Osteocyte (in vitro differentiated cells): ENCODE data around the gene GALR2. TPM values are rescaled to one million over a fixed set of nuclear protein-coding genes. Genes with fewer than 3 reads are reported as not detected.

Source experiments
- DNase-seq: peaks from one replicate; pipeline ENCODE4 v3.0.0; 2021; ENCODE audit warnings: mixed read lengths; ENCODE audit not compliant: unreplicated experiment; ENCODE audit errors: extremely low spot score
- H3K27ac Mint-ChIP-seq: one replicate; pipeline ENCODE4 v1.8.0; 2021; ENCODE audit warnings: mild to moderate bottlenecking, mixed read lengths; ENCODE audit not compliant: unreplicated experiment
- H3K27me3 Mint-ChIP-seq: one replicate; pipeline ENCODE4 v1.8.0; 2021; ENCODE audit warnings: mixed read lengths; ENCODE audit not compliant: unreplicated experiment
- H3K36me3 Mint-ChIP-seq: one replicate; pipeline ENCODE4 v1.8.0; 2021; ENCODE audit warnings: mixed read lengths; ENCODE audit not compliant: unreplicated experiment
- H3K4me1 Mint-ChIP-seq: one replicate; pipeline ENCODE4 v1.8.0; 2021; ENCODE audit warnings: mixed read lengths; ENCODE audit not compliant: unreplicated experiment
- H3K4me3 Mint-ChIP-seq: one replicate; pipeline ENCODE4 v1.8.0; 2021; ENCODE audit warnings: mild to moderate bottlenecking, moderate library complexity, mixed read lengths; ENCODE audit not compliant: unreplicated experiment
- H3K9me3 Mint-ChIP-seq: one replicate; pipeline ENCODE4 v1.8.0; 2021; ENCODE audit warnings: mixed read lengths; ENCODE audit not compliant: unreplicated experiment
- total RNA-seq: library from RNA; stranded (reverse); gene quantifications from 2 replicates; pipeline ENCODE4 v1.2.1, GENCODE V29; 2021
- TF ChIP-seq, protein P1 (sequence below): fragments of 200-600 bp; sonication (generic); IDR thresholded peaks from 2 replicates; pipeline ENCODE4 v1.5.0; 2021; ENCODE audit warnings: antibody characterized with exemption, mild to moderate bottlenecking, moderate library complexity

The GALR2 gene
- total RNA-seq, 1 donor from 2014 or later, result not detected

DNA sequence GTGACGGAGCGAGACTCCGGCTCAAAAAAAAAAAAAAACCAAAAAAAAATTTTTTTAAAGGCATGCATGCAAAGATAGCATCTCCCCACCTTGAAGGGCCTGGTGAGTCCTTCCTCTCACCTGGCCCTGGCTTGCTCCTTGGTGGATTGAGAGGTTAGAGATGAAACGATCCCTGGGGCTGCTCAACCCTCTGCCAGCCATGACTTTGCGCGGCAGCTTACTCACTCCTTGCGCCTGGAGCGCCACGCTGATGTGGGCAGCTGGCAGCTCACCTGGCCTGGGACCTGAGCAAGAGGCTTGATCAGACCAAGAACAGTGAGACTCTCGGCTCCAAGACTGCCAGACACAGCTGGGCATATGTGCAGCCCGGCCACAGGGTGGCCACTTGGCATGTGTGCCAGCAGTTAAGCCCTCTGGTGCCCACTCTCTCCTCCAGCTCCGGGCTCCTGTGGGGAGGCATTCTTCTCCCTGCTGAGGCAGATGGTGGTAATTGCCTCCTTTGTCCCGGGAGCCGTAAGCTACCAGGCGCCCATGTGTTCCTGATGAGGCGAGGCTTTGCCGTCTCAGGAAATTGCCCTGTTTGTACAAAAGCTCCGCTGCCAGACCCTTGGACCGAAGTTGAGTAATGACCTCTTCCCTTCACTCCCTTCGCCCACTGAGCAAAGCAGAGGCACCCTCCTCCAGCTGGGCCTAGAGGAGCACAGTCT, 42.4 kb upstream of the GALR2 start:
- Mint-ChIP-seq H3K4me3 (no peak overlapping the region), H3K36me3 (no peaks in the 10 kb centered on the region), H3K27ac (no peak overlapping the region), H3K9me3 (no peaks in the 10 kb centered on the region), H3K27me3 (no peaks in the 10 kb centered on the region), H3K4me1 (peaks cover 12% of the 10 kb centered on the region)
- TF ChIP-seq, protein P1, sequence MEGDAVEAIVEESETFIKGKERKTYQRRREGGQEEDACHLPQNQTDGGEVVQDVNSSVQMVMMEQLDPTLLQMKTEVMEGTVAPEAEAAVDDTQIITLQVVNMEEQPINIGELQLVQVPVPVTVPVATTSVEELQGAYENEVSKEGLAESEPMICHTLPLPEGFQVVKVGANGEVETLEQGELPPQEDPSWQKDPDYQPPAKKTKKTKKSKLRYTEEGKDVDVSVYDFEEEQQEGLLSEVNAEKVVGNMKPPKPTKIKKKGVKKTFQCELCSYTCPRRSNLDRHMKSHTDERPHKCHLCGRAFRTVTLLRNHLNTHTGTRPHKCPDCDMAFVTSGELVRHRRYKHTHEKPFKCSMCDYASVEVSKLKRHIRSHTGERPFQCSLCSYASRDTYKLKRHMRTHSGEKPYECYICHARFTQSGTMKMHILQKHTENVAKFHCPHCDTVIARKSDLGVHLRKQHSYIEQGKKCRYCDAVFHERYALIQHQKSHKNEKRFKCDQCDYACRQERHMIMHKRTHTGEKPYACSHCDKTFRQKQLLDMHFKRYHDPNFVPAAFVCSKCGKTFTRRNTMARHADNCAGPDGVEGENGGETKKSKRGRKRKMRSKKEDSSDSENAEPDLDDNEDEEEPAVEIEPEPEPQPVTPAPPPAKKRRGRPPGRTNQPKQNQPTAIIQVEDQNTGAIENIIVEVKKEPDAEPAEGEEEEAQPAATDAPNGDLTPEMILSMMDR, result no peak
- no peak for DNase-seq

DNA sequence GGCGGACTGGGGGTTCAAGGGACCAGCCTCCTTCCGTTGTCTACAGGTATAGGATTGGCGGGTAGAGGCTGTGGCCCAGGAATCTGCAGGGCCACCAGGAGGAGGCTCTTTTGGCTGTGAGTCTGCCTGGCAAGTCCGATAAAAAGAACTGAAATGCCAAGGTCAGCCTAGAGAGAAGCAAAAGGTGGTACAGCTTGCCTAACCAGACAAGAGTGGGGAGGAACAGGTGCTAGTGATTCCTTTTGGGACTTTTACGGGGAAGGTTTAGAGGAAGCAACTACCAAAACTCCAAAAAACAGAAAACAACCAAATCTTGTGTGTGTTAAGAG, 41.8 kb upstream of the GALR2 start:
- H3K27ac Mint-ChIP-seq, result no peak overlapping the region
- H3K27me3 Mint-ChIP-seq, result no peaks in the 10 kb centered on the region
- TF ChIP-seq, protein P1, result no peak
- H3K4me1 Mint-ChIP-seq, result peaks cover 12% of the 10 kb centered on the region
- H3K36me3 Mint-ChIP-seq, result no peaks in the 10 kb centered on the region
- DNase-seq, result no peak
- H3K4me3 Mint-ChIP-seq, result no peak overlapping the region
- H3K9me3 Mint-ChIP-seq, result no peaks in the 10 kb centered on the region

DNA sequence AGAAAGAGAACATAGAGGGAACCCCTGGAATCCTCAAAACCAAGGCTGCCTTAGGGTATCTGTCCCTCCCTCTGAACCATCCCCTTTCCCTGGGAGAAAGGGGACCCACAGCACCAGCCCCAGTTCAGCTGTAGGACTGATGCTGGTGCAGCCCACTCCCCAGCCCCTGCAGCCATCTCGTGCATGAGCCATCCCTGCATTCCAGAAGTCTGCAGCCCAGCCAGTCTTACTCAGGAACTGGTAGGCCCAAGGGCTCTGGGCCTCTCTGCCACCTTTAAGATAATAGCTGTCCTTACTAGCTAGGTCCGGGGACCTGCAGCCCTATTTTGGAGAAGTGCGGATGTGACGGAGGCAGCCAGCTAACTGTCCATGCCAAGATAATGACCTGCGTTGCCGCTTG, 41.4 kb upstream of the GALR2 start:
- peaks cover 2% of the 10 kb centered on the region for H3K36me3 Mint-ChIP-seq
- no peak overlapping the region for H3K27ac Mint-ChIP-seq
- TF ChIP-seq, protein P1, result no peak
- DNase-seq, result no peak
- no peak overlapping the region for H3K4me3 Mint-ChIP-seq
- no peaks in the 10 kb centered on the region for H3K9me3 Mint-ChIP-seq
- H3K4me1 Mint-ChIP-seq, result peaks cover 12% of the 10 kb centered on the region
- no peaks in the 10 kb centered on the region for H3K27me3 Mint-ChIP-seq

DNA sequence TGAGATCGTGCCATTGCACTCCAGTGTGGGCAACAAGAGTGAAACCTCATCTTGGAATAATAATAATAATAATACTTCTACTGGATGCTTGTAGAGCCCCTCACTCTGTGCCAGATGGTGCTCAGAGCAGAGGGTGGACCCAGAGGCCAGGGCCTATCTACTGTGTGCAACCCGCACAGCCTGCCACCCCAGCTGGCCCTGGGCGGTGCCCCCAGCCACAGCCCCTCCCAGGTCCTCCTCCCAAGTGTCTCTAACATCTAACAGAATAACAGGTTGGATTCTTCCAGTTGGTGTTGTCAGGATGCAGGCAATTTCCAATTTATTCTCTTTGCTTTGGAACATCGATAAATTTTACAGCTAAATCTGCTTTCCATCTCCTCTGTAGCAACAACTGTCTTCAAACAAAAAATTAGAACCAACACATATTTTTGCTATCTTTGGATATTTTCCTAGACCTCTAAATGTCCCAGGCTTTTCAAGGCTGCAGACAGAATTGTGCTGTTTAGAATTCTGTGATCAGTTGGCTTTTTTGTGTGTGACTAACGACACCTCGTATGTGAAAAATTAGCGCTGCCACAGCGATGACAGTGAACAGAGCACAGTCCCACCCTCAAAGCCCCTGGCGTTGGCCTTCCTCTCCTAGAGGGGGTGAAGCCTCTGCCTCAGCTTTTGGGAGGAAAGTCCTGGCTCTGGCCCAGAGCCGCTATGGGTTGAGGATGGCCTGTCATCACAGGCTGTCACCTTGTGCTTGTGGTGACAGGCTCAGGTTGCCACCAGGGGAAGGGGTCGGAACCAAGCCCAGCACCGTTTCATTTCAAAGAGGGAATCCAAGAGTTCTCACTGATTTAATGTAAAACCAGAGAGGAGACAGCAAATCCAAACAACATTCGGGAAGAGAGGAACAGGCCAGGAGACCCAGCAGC, 39.9 kb upstream of the GALR2 start:
- TF ChIP-seq, protein P1, result no peak
- Mint-ChIP-seq H3K4me3 (no peak overlapping the region), H3K9me3 (no peaks in the 10 kb centered on the region), H3K27ac (no peak overlapping the region), H3K27me3 (no peaks in the 10 kb centered on the region), H3K4me1 (peaks cover 5% of the 10 kb centered on the region), H3K36me3 (peaks cover 18% of the 10 kb centered on the region)
- DNase-seq, result no peak
